ENCODE results near the gene LYST. TPM values are rescaled to one million over a fixed set of nuclear protein-coding genes. Genes with fewer than 3 reads are reported as not detected.

The LYST gene
- total and polyA plus RNA-seq, 2 donors (not counting 3 experiments of a cell fraction or from before 2014, with no cell fraction given), result 3.1 to 9.6 TPM

- Histone ChIP-seq H3K4me2 (ENCODE audit: insufficient read depth, low read length) (no peak overlapping the region), H3K27ac (ENCODE audit: insufficient read depth, low read depth, low read length) (no peak overlapping the region), H4K20me1 (replicated peaks; ENCODE audit: control insufficient read depth, extremely low read depth, insufficient read depth, low read length) (no peaks in the 10 kb centered on the region), H3K79me2 (ENCODE audit: control insufficient read depth, insufficient read depth, low read length) (no peaks in the 10 kb centered on the region), H3K4me1 (ENCODE audit: control insufficient read depth, extremely low read depth, insufficient read depth, low read length) (no peaks in the 10 kb centered on the region), H3K4me3 (replicated peaks in 1 of 3; ENCODE audit: insufficient read depth in 1 of 3, low read depth in 1 of 3, low read length in 3 of 3) (no peak overlapping the region), H3K9me1 (replicated peaks; ENCODE audit: control insufficient read depth, extremely low read depth, insufficient read depth, low read length) (no peaks in the 10 kb centered on the region), H3K36me3 (ENCODE audit: control insufficient read depth in 2 of 2, extremely low read depth in 1 of 2, insufficient read depth in 2 of 2, low read length in 2 of 2) (no peaks in the 10 kb centered on the region), H3K9ac (replicated peaks; ENCODE audit: extremely low read depth, insufficient read depth, low read length) (no peak overlapping the region), H3K27me3 (ENCODE audit: control insufficient read depth in 2 of 2, insufficient read depth in 2 of 2, low read length in 2 of 2) (peaks cover 7 to 13% of the 10 kb centered on the region in 2 experiments), H2AFZ (ENCODE audit: low read depth, low read length) (no peak overlapping the region), H3K9me3 (replicated peaks; ENCODE audit: control insufficient read depth, insufficient read depth, low read length) (no peaks in the 10 kb centered on the region)
- no TSS peak for BruUV-seq (replicated peaks)
- CTCF ChIA-PET, result interaction anchor here (1.0 to 1.4 kb wide), 2 partner anchors 86 to 381 kb away, joined by 3 to 6 read pairs; partner anchors contain the start of gene B3GALNT2
- no peak for DNase-seq (ENCODE audit: low read depth, low spot score)
- intact Hi-C loops (cut with micrococcal nuclease), result no loop called here
- TF ChIP-seq GATA2 (IDR thresholded peaks at IDR 0.05; ENCODE audit: insufficient read depth, insufficient read length, low read depth, low read length), result no peak
- no peak for TF ChIP-seq MAX (IDR thresholded peaks at IDR 0.05; ENCODE audit: insufficient read depth, insufficient read length)
- no peak for TF ChIP-seq POLR2A (IDR thresholded peaks at IDR 0.05; ENCODE audit: low read depth, low read length)
- no peak for TF ChIP-seq MYC (IDR thresholded peaks at IDR 0.05; ENCODE audit: low read depth, low read length)
- TF ChIP-seq CTCF (IDR thresholded peaks at IDR 0.05; ENCODE audit: extremely low read depth in 1 of 2, insufficient read depth in 1 of 2, low read depth in 1 of 2, low read length in 2 of 2), result no peak
- TF ChIP-seq POLR2AphosphoS5 (IDR thresholded peaks at IDR 0.05; ENCODE audit: insufficient read depth, low read depth, low read length), result no peak
- TF ChIP-seq JUN (IDR thresholded peaks at IDR 0.05; ENCODE audit: borderline replicate concordance, insufficient read depth, insufficient read length, low read depth), result no peak
- no peak for TF ChIP-seq EZH2 (IDR thresholded peaks at IDR 0.05; ENCODE audit: borderline replicate concordance, low read depth, low read length, severe bottlenecking)
- no peak for TF ChIP-seq FOS (IDR thresholded peaks at IDR 0.05; ENCODE audit: borderline replicate concordance, insufficient read depth, low read length)
- POLR2A ChIA-PET, result no interaction called here
- dilution Hi-C loops (cut with MboI; ENCODE audit: extremely low pct_ligation_motif_present, low sequenced_read_pairs), result no loop called here
- no peak for FAIRE-seq
Measured at GRCh38 chr1:235885655-235886262, 19.1 kb upstream of the LYST start.
